ENCODE measurements around the gene CTNND2.

CTNND2 gene

GRCh38 chr5:11289733-11290132, 614.5 kb downstream of the CTNND2 start:
- DNase-seq (ENCODE audit: extremely low read depth, insufficient read length), result no peak
- no peak overlapping the region for H3K4me3 ChIP-seq (replicated peaks; ENCODE audit: low read depth, low read length)
- no peaks in the 10 kb centered on the region for H3K36me3 ChIP-seq (ENCODE audit: control insufficient read depth, insufficient read depth, low read length)
- H3K27me3 ChIP-seq (replicated peaks; ENCODE audit: control insufficient read depth, insufficient read depth, low read length), result no peaks in the 10 kb centered on the region
- no peak for TF ChIP-seq CTCF (IDR thresholded peaks at IDR 0.05; ENCODE audit: insufficient read depth, low read length, poor library complexity, severe bottlenecking)

GRCh38 chr5:11289208-11289607, 615.0 kb downstream of the CTNND2 start:
- no peak for TF ChIP-seq CTCF (IDR thresholded peaks at IDR 0.05; ENCODE audit: insufficient read depth, low read length, poor library complexity, severe bottlenecking)
- Histone ChIP-seq H3K4me3 (replicated peaks; ENCODE audit: low read depth, low read length) (no peak overlapping the region), H3K27me3 (replicated peaks; ENCODE audit: control insufficient read depth, insufficient read depth, low read length) (no peaks in the 10 kb centered on the region), H3K36me3 (ENCODE audit: control insufficient read depth, insufficient read depth, low read length) (no peaks in the 10 kb centered on the region)
- DNase-seq (ENCODE audit: extremely low read depth, insufficient read length), result no peak

GRCh38 chr5:11281842-11282241, 622.4 kb downstream of the CTNND2 start:
- no peak for TF ChIP-seq CTCF (IDR thresholded peaks at IDR 0.05; ENCODE audit: insufficient read depth, low read length, poor library complexity, severe bottlenecking)
- Histone ChIP-seq H3K36me3 (ENCODE audit: control insufficient read depth, insufficient read depth, low read length) (no peaks in the 10 kb centered on the region), H3K27me3 (replicated peaks; ENCODE audit: control insufficient read depth, insufficient read depth, low read length) (no peaks in the 10 kb centered on the region), H3K4me3 (replicated peaks; ENCODE audit: low read depth, low read length) (no peak overlapping the region)
- DNase-seq (ENCODE audit: extremely low read depth, insufficient read length), result no peak

- TF ChIP-seq CTCF (IDR thresholded peaks at IDR 0.05; ENCODE audit: insufficient read depth, low read length, poor library complexity, severe bottlenecking), result no peak
- DNase-seq (ENCODE audit: extremely low read depth, insufficient read length), result no peak
- H3K4me3 ChIP-seq (replicated peaks; ENCODE audit: low read depth, low read length), result no peak overlapping the region
- H3K27me3 ChIP-seq (replicated peaks; ENCODE audit: control insufficient read depth, insufficient read depth, low read length), result no peaks in the 10 kb centered on the region
- H3K36me3 ChIP-seq (ENCODE audit: control insufficient read depth, insufficient read depth, low read length), result no peaks in the 10 kb centered on the region
Measured at GRCh38 chr5:11277323-11277722, 626.9 kb downstream of the CTNND2 start.

- no peaks in the 10 kb centered on the region for H3K36me3 ChIP-seq (ENCODE audit: control insufficient read depth, insufficient read depth, low read length)
- no peak overlapping the region for H3K4me3 ChIP-seq (replicated peaks; ENCODE audit: low read depth, low read length)
- TF ChIP-seq CTCF (IDR thresholded peaks at IDR 0.05; ENCODE audit: insufficient read depth, low read length, poor library complexity, severe bottlenecking), result no peak
- no peaks in the 10 kb centered on the region for H3K27me3 ChIP-seq (replicated peaks; ENCODE audit: control insufficient read depth, insufficient read depth, low read length)
- DNase-seq (ENCODE audit: extremely low read depth, insufficient read length), result no peak
Measured at GRCh38 chr5:11273180-11273903, 630.9 kb downstream of the CTNND2 start.

GRCh38 chr5:11269515-11269914, 634.7 kb downstream of the CTNND2 start:
- no peak for TF ChIP-seq CTCF (IDR thresholded peaks at IDR 0.05; ENCODE audit: insufficient read depth, low read length, poor library complexity, severe bottlenecking)
- Histone ChIP-seq H3K36me3 (ENCODE audit: control insufficient read depth, insufficient read depth, low read length) (no peaks in the 10 kb centered on the region), H3K27me3 (replicated peaks; ENCODE audit: control insufficient read depth, insufficient read depth, low read length) (no peaks in the 10 kb centered on the region), H3K4me3 (replicated peaks; ENCODE audit: low read depth, low read length) (no peak overlapping the region)
- DNase-seq (ENCODE audit: extremely low read depth, insufficient read length), result no peak
